Caco-2 (cell line): Measurements from ENCODE around the gene MAST2. TPM values are rescaled to one million over a fixed set of nuclear protein-coding genes. Genes with fewer than 3 reads are reported as not detected.
"Not testable (repeated sequence)": the region's sequence is repeated elsewhere in the genome, so short reads cannot be mapped to it uniquely, and the experiment has no call there.

Experiments used
- BruUV-seq: library from RNA; stranded (reverse); fragments of 400-500 nt; replicated peaks from 2 replicates; lab custom pipeline; 2021; lab: Mats Ljungman, UMichigan
- CTCF ChIA-PET: fragments of 300-600 bp; sonication (Branson Sonifier 250); formaldehyde crosslinking; loops from one replicate; lab custom pipeline; 2022; ENCODE audit warnings: antibody characterized with exemption; lab: Charles Lee
- POLR2A ChIA-PET: fragments of 300-600 bp; sonication (Branson Sonifier 250); formaldehyde crosslinking; loops from one replicate; lab custom pipeline; 2022; ENCODE audit warnings: antibody characterized with exemption; lab: Charles Lee
- DNase-seq, 2 experiments: peaks; one replicate each; pipeline versions ENCODE4 v3.0.0 to v3.0.0-alpha.2; 2020 to 2022
- H3K27me3 ChIP-seq: replicated peaks from 2 replicates; pipeline ENCODE4 v1.6.0; 2011; ENCODE audit warnings: low read length; ENCODE audit not compliant: control insufficient read depth, insufficient read depth
- H3K36me3 ChIP-seq: 2 replicates; pipeline ENCODE4 v1.5.1; 2011; ENCODE audit warnings: low read length; ENCODE audit not compliant: control insufficient read depth, insufficient read depth
- H3K4me1 ChIP-seq: fragments of 250-450 bp; sonication (Bioruptor Pico); 2 replicates; pipeline ENCODE4 v1.5.1; 2020; ENCODE audit warnings: mild to moderate bottlenecking
- H3K4me3 ChIP-seq: 2 replicates; pipeline ENCODE4 v1.5.1; 2011; ENCODE audit warnings: low read depth, mild to moderate bottlenecking, control low read depth, low read length
- H3K9me3 ChIP-seq: fragments of 250-450 bp; sonication (Bioruptor Pico); 2 replicates; pipeline ENCODE4 v1.5.1; 2020; ENCODE audit warnings: mild to moderate bottlenecking, moderate library complexity
- H3K27ac Mint-ChIP-seq: one replicate; pipeline ENCODE4 v1.8.0; 2022; ENCODE audit warnings: mixed read lengths; ENCODE audit not compliant: unreplicated experiment
- H3K27me3 Mint-ChIP-seq: one replicate; pipeline ENCODE4 v1.8.0; 2022; ENCODE audit warnings: mixed read lengths; ENCODE audit not compliant: insufficient read depth, unreplicated experiment
- H3K36me3 Mint-ChIP-seq: one replicate; pipeline ENCODE4 v1.8.0; 2022; ENCODE audit warnings: mild to moderate bottlenecking, mixed read lengths; ENCODE audit not compliant: insufficient read depth, unreplicated experiment
- H3K4me1 Mint-ChIP-seq: one replicate; pipeline ENCODE4 v1.8.0; 2022; ENCODE audit warnings: low read depth, mixed read lengths; ENCODE audit not compliant: unreplicated experiment
- H3K4me3 Mint-ChIP-seq: one replicate; pipeline ENCODE4 v1.8.0; 2022; ENCODE audit warnings: mild to moderate bottlenecking, moderate library complexity, mixed read lengths; ENCODE audit not compliant: unreplicated experiment
- H3K9me3 Mint-ChIP-seq: one replicate; pipeline ENCODE4 v1.8.0; 2022; ENCODE audit warnings: mixed read lengths; ENCODE audit not compliant: unreplicated experiment
- intact Hi-C: fragments of 100-400 bp; cut with micrococcal nuclease; formaldehyde crosslinking; loops from one replicate; pipeline ENCODE4 v1.10.0; 2022; ENCODE audit not compliant: unreplicated experiment
- total RNA-seq: library from RNA; stranded (reverse); gene quantifications from 2 replicates; pipeline ENCODE4 v1.2.3, GENCODE V29; 2022
- TF ChIP-seq, protein P1 (sequence below), 2 experiments: fragments of 200-600 bp in 1 of 2; IDR thresholded peaks; 1 replicate in 1 of 2; 2 replicates in 1 of 2; pipeline versions ENCODE4 v1.5.1 to v1.8.0; 2011 to 2022; ENCODE audit warnings: antibody characterized with exemption in 1 of 2, control low read depth in 1 of 2, inconsistent platforms in 1 of 2, low read depth in 1 of 2, low read length in 1 of 2, mild to moderate bottlenecking in 1 of 2, moderate library complexity in 1 of 2; ENCODE audit not compliant: insufficient read depth in 1 of 2, severe bottlenecking in 1 of 2, unreplicated experiment in 1 of 2

The MAST2 gene
- total RNA-seq, 1 experiment from 2014 or later, result 43.3 TPM

DNA sequence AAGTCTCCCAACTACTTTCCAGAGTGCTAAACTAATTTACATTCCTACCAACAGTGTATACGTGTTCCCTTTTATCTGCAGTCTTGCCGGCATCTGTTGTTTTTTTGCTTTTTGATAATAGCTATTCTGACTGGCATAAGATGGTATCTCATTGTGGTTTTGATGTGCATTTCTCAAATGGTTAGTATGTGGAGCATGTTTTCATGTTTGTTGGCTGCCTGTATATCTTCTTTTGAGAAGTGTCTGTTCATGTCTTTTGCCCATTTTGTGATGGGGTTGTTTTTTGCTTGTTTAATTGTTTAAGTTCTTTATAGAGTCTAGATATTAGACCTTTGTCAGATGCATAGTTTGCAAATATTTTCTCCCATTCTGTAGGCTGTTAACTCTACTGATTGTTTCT lies 46.6 kb downstream of the MAST2 start:
- no peak overlapping the region for H3K4me3 Mint-ChIP-seq
- intact Hi-C loops, result no loop called here
- BruUV-seq, result no TSS peak
- H3K4me1 Mint-ChIP-seq, result peaks cover 9% of the 10 kb centered on the region
- H3K27ac Mint-ChIP-seq, result no peak overlapping the region
- Histone ChIP-seq H3K36me3 (no peaks in the 10 kb centered on the region), H3K4me1 (peaks cover 28% of the 10 kb centered on the region), H3K27me3 (no peaks in the 10 kb centered on the region), H3K4me3 (no peak overlapping the region), H3K9me3 (peaks cover 6% of the 10 kb centered on the region; the same call in 1 of the 2 replicates)
- ChIA-PET CTCF (no interaction called here), POLR2A (no interaction called here)
- peaks cover 13% of the 10 kb centered on the region for H3K9me3 Mint-ChIP-seq
- DNase-seq, result no peak
- TF ChIP-seq, protein P1, sequence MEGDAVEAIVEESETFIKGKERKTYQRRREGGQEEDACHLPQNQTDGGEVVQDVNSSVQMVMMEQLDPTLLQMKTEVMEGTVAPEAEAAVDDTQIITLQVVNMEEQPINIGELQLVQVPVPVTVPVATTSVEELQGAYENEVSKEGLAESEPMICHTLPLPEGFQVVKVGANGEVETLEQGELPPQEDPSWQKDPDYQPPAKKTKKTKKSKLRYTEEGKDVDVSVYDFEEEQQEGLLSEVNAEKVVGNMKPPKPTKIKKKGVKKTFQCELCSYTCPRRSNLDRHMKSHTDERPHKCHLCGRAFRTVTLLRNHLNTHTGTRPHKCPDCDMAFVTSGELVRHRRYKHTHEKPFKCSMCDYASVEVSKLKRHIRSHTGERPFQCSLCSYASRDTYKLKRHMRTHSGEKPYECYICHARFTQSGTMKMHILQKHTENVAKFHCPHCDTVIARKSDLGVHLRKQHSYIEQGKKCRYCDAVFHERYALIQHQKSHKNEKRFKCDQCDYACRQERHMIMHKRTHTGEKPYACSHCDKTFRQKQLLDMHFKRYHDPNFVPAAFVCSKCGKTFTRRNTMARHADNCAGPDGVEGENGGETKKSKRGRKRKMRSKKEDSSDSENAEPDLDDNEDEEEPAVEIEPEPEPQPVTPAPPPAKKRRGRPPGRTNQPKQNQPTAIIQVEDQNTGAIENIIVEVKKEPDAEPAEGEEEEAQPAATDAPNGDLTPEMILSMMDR (IDR thresholded peaks at IDR 0.05; ENCODE audit: insufficient read depth in 1 of 2, low read depth in 1 of 2, low read length in 1 of 2, severe bottlenecking in 1 of 2, unreplicated experiment in 1 of 2), result no peak
- H3K27me3 Mint-ChIP-seq, result no peaks in the 10 kb centered on the region
- no peaks in the 10 kb centered on the region for H3K36me3 Mint-ChIP-seq

DNA sequence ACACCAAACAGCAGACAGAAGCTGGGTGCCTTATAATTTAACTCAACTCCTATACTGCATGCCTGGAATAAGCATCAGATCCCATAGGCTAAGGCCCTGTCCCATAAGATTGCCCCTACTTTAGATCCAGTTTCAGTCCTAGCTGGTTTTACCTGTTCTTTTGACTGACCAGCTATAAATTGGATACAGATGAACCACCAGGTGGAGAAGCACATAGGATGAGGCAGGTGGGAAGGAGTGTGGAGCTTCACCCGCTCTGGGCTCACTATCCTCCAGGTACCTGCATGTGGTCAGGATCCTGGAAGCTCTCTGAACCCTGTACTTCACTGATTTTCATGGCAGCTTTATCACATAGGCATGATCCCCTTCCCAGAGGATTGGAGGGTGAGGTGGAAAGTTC lies 51.3 kb downstream of the MAST2 start:
- POLR2A ChIA-PET, result interaction anchor here (0.6 kb wide), 1 partner anchor 51 kb away, joined by 3 read pairs; no protein-coding TSS in a partner anchor
- Histone ChIP-seq H3K9me3 (no peaks in the 10 kb centered on the region), H3K4me3 (no peak overlapping the region), H3K4me1 (peaks cover 9% of the 10 kb centered on the region; the same call in 1 of the 2 replicates), H3K36me3 (no peaks in the 10 kb centered on the region), H3K27me3 (no peaks in the 10 kb centered on the region)
- TF ChIP-seq, protein P1 (IDR thresholded peaks at IDR 0.05; ENCODE audit: insufficient read depth in 1 of 2, low read depth in 1 of 2, low read length in 1 of 2, severe bottlenecking in 1 of 2, unreplicated experiment in 1 of 2), result no peak
- Mint-ChIP-seq H3K4me3 (no peak overlapping the region), H3K27ac (no peak overlapping the region), H3K27me3 (no peaks in the 10 kb centered on the region), H3K4me1 (no peaks in the 10 kb centered on the region), H3K9me3 (no peaks in the 10 kb centered on the region), H3K36me3 (peaks cover 7% of the 10 kb centered on the region)
- CTCF ChIA-PET, result interaction anchor here (0.6 to 1.1 kb wide), 3 partner anchors 12 to 178 kb away, joined by 3 to 9 read pairs (median 3); no protein-coding TSS in a partner anchor
- no TSS peak for BruUV-seq
- intact Hi-C loops, result loop anchor here (1.0 kb wide), 1 partner anchor 27 kb away; no protein-coding TSS in a partner anchor
- DNase-seq, result peak; percentile 39 to 42

DNA sequence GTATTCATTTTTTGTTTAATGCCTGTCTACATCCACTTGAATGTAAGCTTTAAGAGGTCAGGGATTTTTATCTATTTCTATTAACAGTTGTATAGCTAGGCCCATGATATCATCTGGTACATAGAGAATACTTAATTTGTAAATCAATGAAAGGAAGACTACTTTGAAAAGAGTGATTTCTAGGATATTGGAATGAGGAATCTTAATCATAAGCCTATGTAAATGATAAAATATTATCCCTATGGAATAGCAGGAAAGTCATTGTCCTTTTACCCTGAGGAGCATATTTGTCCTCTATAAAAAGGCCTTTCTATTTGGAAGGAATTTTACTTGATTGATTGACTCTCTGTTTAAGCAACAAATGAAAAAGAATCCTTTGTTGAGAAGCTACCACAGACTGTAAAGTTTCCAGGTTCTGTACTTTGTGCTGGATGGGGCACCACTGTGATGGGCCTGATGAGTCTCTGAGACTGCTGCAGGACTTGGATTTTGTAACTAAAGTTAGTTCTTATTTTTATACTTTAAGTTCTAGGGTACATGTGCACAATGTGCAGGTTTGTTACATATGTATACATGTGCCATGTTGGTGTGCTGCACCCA lies 53.8 kb downstream of the MAST2 start:
- no peaks in the 10 kb centered on the region for H3K9me3 Mint-ChIP-seq
- no peak overlapping the region for H3K4me3 ChIP-seq
- H3K4me1 Mint-ChIP-seq, result peaks cover 13% of the 10 kb centered on the region
- H3K27me3 Mint-ChIP-seq, result no peaks in the 10 kb centered on the region
- H3K36me3 ChIP-seq, result no peaks in the 10 kb centered on the region
- H3K27me3 ChIP-seq, result no peaks in the 10 kb centered on the region
- intact Hi-C loops, result no loop called here
- ChIA-PET POLR2A (no interaction called here), CTCF (no interaction called here)
- H3K36me3 Mint-ChIP-seq, result peaks cover 7% of the 10 kb centered on the region
- BruUV-seq, result no TSS peak
- DNase-seq, result no peak
- H3K27ac Mint-ChIP-seq, result no peak overlapping the region
- TF ChIP-seq, protein P1 (IDR thresholded peaks at IDR 0.05; ENCODE audit: insufficient read depth in 1 of 2, low read depth in 1 of 2, low read length in 1 of 2, severe bottlenecking in 1 of 2, unreplicated experiment in 1 of 2), result no peak
- H3K4me1 ChIP-seq, result peaks cover 5% of the 10 kb centered on the region; the same call in 1 of the 2 replicates
- no peak overlapping the region for H3K4me3 Mint-ChIP-seq
- no peaks in the 10 kb centered on the region for H3K9me3 ChIP-seq

DNA sequence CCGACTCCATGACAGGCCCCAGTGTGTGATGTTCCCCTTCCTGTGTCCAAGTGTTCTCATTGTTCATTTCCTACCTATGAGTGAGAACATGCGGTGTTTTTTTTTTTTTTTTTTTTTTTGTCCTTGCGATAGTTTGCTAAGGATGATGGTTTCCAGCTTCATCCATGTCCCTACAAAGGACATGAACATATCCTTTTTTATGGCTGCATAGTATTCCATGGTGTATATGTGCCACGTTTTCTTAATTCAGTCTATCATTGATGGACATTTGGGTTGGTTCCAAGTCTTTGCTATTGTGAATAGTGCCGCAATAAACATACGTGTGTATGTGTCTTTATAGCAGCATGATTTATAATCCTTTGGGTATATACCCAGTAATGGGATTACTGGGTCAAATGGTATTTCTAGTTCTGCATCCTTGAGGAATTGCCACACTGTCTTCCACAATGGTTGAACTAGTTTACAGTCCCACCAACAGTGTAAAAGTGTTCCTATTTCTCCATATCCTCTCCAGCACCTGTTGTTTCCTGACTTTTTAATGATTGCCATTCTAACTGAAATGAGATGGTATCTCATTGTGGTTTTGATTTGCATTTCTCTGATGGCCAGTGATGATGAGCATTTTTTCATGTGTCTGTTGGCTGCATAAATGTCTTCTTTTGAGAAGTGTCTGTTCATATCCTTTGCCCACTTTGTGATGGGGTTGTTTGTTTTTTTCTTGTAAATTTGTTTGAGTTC lies 54.5 kb downstream of the MAST2 start:
- intact Hi-C loops, BruUV-seq, H3K4me3 Mint-ChIP-seq, H3K27me3 Mint-ChIP-seq, CTCF ChIA-PET, H3K27ac Mint-ChIP-seq, H3K36me3 ChIP-seq, H3K4me3 ChIP-seq, H3K27me3 ChIP-seq, H3K36me3 Mint-ChIP-seq, H3K9me3 ChIP-seq, H3K4me1 ChIP-seq, POLR2A ChIA-PET, H3K9me3 Mint-ChIP-seq, DNase-seq: not testable (repeated sequence)
- peaks cover 15% of the 10 kb centered on the region for H3K4me1 Mint-ChIP-seq
